Suprapubic skin (tissue), 3 donors: Measurements from ENCODE around the gene OTUB2.

Source experiments
- CTCF ChIP-seq, 2 donors: fragments of 200-600 bp in 1 of 2; fragments of 450-650 bp in 1 of 2; sonication (generic) in 1 of 2; IDR thresholded peaks; one replicate each; pipeline ENCODE4 v1.5.1; 2016 to 2019; ENCODE audit warnings: antibody characterized with exemption in 2 of 2, mild to moderate bottlenecking in 1 of 2, moderate library complexity in 1 of 2
- EP300 ChIP-seq: sonication (generic); formaldehyde crosslinking; IDR thresholded peaks from one replicate; pipeline ENCODE4 v1.6.1; 2017; ENCODE audit warnings: antibody characterized with exemption
- POLR2A ChIP-seq, 2 donors: fragments of 450-650 bp; IDR thresholded peaks; one replicate each; pipeline ENCODE4 v1.6.1; 2017; ENCODE audit warnings: antibody characterized with exemption in 2 of 2, mild to moderate bottlenecking in 2 of 2, moderate library complexity in 2 of 2

- TF ChIP-seq CTCF (IDR thresholded peaks at IDR 0.05) (no peak), EP300 (no peak), POLR2A (IDR thresholded peaks at IDR 0.05) (no peak)
These were observed 1.6 kb upstream of the OTUB2 start for GRCh38 chr14:94024549-94024948.
